ENCODE data around the gene KERA. TPM values are rescaled to one million over a fixed set of nuclear protein-coding genes. Genes with fewer than 3 reads are reported as not detected.

The KERA gene, protein sequence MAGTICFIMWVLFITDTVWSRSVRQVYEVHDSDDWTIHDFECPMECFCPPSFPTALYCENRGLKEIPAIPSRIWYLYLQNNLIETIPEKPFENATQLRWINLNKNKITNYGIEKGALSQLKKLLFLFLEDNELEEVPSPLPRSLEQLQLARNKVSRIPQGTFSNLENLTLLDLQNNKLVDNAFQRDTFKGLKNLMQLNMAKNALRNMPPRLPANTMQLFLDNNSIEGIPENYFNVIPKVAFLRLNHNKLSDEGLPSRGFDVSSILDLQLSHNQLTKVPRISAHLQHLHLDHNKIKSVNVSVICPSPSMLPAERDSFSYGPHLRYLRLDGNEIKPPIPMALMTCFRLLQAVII
- not detected for total RNA-seq

DNA sequence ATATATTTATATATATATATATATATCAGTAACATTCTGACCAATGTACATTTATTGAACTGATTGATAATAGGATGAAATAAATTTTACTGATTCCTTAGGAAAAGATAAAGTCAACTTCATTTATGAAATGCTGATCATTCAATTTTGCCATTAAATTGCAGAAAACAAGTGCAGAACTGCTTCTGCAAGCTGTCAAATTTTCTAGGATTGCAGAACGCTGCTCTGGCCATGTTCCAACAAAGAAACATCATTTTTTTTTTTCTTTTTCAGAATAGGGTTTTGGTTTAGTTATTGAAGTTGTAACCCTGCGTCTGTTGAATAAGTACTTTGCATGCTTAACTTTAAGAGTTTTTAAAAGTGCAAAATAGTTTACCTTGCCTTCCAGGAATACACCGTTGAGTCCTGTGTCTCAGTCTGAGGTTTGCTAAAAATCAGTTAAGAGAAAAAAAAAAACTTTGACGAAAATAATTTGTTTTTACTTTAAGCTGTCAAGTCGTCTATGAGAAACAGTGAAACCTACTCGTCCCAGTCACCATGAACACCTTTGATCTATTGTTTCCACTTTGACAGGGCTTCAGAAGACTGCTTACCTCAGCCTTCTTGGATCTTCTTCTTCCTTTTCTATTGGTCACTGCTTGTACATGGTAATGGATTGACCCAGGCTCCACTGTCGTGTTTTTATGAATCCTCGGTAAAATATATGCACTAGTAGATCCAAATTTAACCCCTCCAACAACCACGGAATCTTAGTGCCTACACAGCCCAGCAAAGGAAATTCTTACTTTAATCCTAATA lies at the start of gene KERA:
TSS of gene KERA (minus strand) at position 657 of the 798 bp plus-strand sequence. CDS start 1,743 bp downstream, outside the sequence.
- CTCF ChIA-PET: no interaction called here
- no peaks in the 10 kb centered on the region for H3K27me3 Mint-ChIP-seq

DNA sequence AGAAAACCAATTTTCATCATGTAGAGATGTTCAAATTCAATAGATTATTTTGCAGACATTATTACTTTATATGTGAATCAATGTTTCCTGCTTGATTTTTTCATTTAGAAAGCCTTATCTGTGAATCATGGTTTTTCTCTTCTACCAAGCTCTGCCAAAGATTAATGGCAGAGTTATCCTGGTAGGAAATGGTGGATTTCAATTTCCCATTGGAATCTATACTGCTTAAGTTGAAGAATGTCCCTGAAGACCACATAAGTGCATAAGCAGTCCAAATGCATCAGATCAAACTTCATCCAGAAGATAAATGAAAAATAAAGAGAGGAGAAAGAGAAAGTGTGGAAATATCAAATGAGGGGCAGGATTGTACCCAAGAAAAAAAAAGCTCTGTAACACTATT lies 48.5 kb upstream of the KERA start:
- ATAC-seq: no peak
- no peak for DNase-seq
- H3K9me3 Mint-ChIP-seq (ENCODE audit: low read depth): no peaks in the 10 kb centered on the region
- no peak overlapping the region for H3K4me3 Mint-ChIP-seq
- CTCF ChIA-PET: no interaction called here
- H3K27me3 Mint-ChIP-seq: peaks cover 7% of the 10 kb centered on the region
- no peaks in the 10 kb centered on the region for H3K4me1 Mint-ChIP-seq
- H3K36me3 Mint-ChIP-seq: no peaks in the 10 kb centered on the region
- no peak overlapping the region for H3K27ac Mint-ChIP-seq

More for the DNA sequence above, at the start of gene KERA:
- Mint-ChIP-seq H3K27ac (no peak within 1 kb of the TSS), H3K4me3 (no peak within 1 kb of the TSS), H3K36me3 (no peaks in the 10 kb centered on the region), H3K9me3 (ENCODE audit: low read depth) (no peaks in the 10 kb centered on the region), H3K4me1 (no peaks in the 10 kb centered on the region)
- ATAC-seq (no peak), DNase-seq (no peak)

DNA sequence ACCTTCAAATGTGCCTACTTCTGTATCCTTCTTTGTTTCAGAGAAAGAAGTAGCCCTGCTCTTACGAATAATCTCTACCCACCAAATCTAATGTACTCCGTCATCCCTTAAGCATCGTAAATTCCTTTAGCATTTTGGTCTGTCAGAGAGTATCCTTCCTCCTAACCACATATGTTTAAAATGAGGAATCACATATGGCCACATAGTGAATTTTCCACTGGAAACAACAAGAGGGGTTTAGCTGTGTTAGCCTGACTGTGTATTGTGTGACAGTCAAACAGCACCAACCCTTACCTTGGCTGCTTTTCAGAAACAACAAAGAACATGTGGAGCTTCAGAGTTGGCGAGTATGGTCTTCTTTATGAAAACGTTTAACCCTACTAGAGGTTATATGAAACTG lies 48.0 kb upstream of the KERA start:
- Mint-ChIP-seq H3K27ac (no peak overlapping the region), H3K9me3 (ENCODE audit: low read depth) (no peaks in the 10 kb centered on the region), H3K27me3 (peaks cover 7% of the 10 kb centered on the region), H3K4me3 (no peak overlapping the region), H3K4me1 (no peaks in the 10 kb centered on the region), H3K36me3 (no peaks in the 10 kb centered on the region)
- DNase-seq: no peak
- CTCF ChIA-PET: no interaction called here
- ATAC-seq: no peak

DNA sequence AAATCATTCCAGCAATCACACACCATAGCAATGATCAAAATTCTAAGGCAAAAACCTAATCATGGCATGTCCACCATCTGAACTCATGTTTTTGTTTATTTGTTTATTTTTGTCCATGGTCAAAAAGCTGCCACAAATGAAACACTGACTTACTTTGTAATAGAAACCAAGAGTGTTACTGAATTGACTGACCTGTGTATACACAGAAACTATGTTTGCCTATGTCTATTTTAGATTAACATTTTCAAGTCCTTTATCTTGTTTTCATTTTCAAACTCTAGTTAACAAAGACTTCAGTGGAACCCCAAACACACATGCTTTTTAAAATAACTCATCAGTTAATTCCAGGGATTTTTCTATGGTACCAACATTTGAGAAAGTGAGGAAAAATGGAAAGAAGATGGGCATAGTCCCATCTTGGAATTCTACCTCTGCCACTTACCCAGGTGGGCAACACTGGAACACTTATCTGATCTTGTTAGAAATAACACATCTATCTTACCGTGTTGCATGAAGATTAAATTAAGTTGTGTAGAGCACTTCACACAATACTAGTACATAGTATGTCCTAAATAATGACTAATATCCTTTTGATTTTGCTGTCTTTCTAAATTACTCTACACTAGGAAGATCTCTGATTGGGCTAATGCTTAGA lies 47.1 kb upstream of the KERA start:
- Mint-ChIP-seq H3K4me3 (no peak overlapping the region), H3K9me3 (ENCODE audit: low read depth) (no peaks in the 10 kb centered on the region), H3K36me3 (no peaks in the 10 kb centered on the region), H3K4me1 (no peaks in the 10 kb centered on the region), H3K27me3 (peaks cover 7% of the 10 kb centered on the region), H3K27ac (no peak overlapping the region)
- no peak for ATAC-seq
- CTCF ChIA-PET: no interaction called here
- no peak for DNase-seq

DNA sequence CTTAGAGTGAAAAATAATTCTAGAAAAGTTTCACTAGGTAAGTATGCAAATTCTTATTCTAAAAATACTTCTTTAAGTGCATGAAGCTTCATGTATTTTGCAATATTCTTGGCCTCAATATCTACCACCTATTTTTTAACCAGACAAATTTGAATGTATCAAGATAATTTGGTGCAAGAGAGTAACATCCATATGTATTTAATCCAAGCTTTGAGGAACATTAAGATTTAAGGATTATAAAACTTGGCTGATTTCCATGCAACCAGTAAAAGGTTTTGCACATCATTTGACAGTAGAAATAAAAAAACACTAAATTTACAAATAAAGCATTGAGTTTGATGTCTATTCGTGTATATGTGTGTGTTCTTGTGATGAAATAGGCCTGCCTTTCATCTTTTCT lies 45.8 kb upstream of the KERA start:
- Mint-ChIP-seq H3K4me3 (no peak overlapping the region), H3K27ac (no peak overlapping the region), H3K4me1 (no peaks in the 10 kb centered on the region), H3K36me3 (no peaks in the 10 kb centered on the region), H3K9me3 (ENCODE audit: low read depth) (no peaks in the 10 kb centered on the region), H3K27me3 (peaks cover 4% of the 10 kb centered on the region)
- ATAC-seq: no peak
- CTCF ChIA-PET: no interaction called here
- DNase-seq: no peak

DNA sequence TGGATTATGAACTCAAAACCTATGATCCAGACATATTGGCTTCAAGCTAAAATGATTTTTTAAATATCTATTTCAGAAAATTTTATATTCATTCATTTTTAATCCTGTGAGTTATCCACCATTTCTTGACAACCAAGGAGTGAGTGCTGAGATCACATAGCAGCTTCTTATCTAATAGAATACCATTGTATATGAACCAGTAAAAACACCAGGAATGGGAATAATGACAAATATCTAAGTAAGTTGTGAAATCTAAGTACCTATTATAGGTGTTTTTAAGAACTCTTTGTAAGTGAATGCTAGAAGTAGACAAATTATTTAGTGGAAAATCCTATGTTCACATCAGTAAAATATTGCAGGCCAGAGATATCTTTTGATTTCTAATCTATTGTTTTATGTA lies 45.3 kb upstream of the KERA start:
- CTCF ChIA-PET: no interaction called here
- no peaks in the 10 kb centered on the region for H3K4me1 Mint-ChIP-seq
- ATAC-seq: no peak

DNA sequence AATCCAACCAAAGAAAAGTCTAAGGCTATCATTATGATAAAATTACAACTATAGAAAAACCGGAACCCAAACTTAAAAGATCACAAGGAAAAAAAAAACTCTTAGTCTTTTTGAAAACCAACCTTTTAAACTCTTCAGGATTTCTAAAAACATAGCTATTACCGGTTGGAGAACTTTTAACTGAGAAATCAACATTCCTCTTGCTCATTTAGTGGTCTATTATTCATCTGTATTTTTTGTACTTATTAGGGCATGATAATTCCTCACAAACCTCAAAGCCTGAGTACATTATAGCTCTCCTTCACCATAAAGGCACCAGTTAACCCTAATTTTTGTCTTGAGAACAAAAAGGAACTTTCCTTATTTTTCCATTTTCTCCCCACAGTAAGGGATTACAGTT lies 43.1 kb upstream of the KERA start:
- DNase-seq: no peak
- H3K27me3 Mint-ChIP-seq: peaks cover 4% of the 10 kb centered on the region
- no peak overlapping the region for H3K27ac Mint-ChIP-seq
- H3K9me3 Mint-ChIP-seq (ENCODE audit: low read depth): no peaks in the 10 kb centered on the region
- ATAC-seq: no peak
- H3K4me3 Mint-ChIP-seq: no peak overlapping the region
- no peaks in the 10 kb centered on the region for H3K36me3 Mint-ChIP-seq
- H3K4me1 Mint-ChIP-seq: no peaks in the 10 kb centered on the region
- CTCF ChIA-PET: interaction anchor here (1.0 kb wide), 1 partner anchor 8 kb away, joined by 3 read pairs; no protein-coding TSS in a partner anchor

More for the DNA sequence above, 45.3 kb upstream of the KERA start:
- H3K27me3 Mint-ChIP-seq: peaks cover 4% of the 10 kb centered on the region
- no peak overlapping the region for H3K4me3 Mint-ChIP-seq
- DNase-seq: no peak
- no peaks in the 10 kb centered on the region for H3K36me3 Mint-ChIP-seq
- no peaks in the 10 kb centered on the region for H3K9me3 Mint-ChIP-seq (ENCODE audit: low read depth)
- no peak overlapping the region for H3K27ac Mint-ChIP-seq

DNA sequence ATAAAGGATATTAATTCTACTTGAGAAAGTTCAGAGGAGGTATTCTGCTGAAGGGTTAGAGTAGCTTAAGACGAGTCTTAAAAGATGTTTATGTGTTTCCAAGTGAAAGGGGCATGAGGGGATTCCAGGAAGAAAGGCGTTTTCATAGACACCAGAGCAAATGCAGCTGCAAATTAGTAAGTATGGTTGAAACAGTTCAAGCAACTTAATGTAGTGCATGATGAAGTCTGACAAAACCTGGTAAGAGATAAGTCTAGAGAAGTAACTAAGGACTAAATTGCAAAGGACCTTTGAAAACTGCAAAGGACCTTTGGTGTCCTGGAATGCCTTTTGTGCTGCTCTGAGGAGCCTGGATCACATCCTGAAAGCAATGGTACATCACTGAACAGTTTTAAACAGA lies 42.0 kb upstream of the KERA start:
- no peaks in the 10 kb centered on the region for H3K9me3 Mint-ChIP-seq (ENCODE audit: low read depth)

DNA sequence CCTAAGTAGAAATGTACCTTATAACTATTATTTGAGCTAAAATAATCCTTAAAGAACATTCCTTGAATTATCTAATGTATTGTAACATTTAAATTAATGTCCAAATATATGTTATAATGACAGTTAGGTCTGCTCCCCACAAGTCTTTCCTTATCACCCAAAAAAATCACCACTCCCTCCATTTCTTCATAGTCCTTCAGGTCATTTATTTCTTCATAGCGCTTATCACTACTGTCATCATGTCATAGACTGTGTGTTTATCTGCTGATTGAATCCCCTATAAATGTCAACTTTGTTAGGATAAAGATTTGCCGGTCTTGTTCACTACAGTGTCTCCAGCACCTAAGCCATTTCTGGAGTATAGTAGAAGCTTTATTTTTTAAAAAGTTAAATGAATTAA lies 41.5 kb upstream of the KERA start:
- Mint-ChIP-seq H3K9me3 (ENCODE audit: low read depth) (no peaks in the 10 kb centered on the region), H3K27ac (no peak overlapping the region), H3K27me3 (no peaks in the 10 kb centered on the region), H3K4me1 (no peaks in the 10 kb centered on the region), H3K4me3 (no peak overlapping the region), H3K36me3 (no peaks in the 10 kb centered on the region)
- CTCF ChIA-PET: no interaction called here
- DNase-seq (no peak), ATAC-seq (no peak)

More for the DNA sequence above, 42.0 kb upstream of the KERA start:
- CTCF ChIA-PET: no interaction called here
- DNase-seq (no peak), ATAC-seq (no peak)
- Mint-ChIP-seq H3K27me3 (no peaks in the 10 kb centered on the region), H3K27ac (no peak overlapping the region), H3K4me1 (no peaks in the 10 kb centered on the region), H3K36me3 (no peaks in the 10 kb centered on the region), H3K4me3 (no peak overlapping the region)

DNA sequence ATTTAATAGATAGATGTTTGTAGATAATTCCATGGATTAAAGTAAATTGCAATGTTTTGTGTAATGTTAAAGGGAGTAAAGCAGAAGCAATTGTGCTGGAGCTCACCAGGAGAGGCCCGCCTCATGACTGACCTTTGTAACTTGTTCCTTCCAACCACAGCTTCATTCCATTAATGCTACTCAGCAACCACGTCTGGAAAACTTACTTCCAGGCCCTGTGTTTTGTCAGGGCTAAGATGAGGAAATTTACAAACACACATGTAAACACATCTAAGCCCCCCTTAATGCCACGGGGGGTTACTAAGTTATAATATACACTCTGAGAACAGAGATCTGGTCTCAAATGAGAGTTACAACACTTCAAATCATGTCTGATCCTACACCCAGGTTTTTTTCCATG lies 41.1 kb upstream of the KERA start:
- H3K27ac Mint-ChIP-seq: no peak overlapping the region

DNA sequence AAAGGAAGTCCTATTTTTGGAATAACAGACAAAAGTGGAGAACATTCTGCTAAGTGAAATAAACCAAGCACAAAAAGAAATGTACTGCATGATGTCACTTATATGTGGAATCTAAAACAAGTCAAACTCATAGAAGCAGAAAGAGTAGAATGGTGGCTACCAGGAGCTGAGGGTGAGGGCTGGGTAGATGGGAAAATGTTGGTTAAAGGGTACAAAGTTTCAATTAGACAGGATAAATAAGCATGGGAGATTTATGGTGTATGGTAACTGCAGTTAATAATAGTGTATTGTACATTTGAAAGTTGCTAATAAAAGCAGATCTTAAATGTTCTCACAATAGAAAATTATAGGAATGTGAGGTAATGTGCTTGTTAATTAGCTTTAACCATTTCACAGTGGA lies 40.6 kb upstream of the KERA start:
- Mint-ChIP-seq H3K27ac (no peak overlapping the region), H3K4me3 (no peak overlapping the region), H3K9me3 (ENCODE audit: low read depth) (no peaks in the 10 kb centered on the region), H3K27me3 (no peaks in the 10 kb centered on the region), H3K4me1 (peaks cover 3% of the 10 kb centered on the region), H3K36me3 (no peaks in the 10 kb centered on the region)
- DNase-seq: no peak
- no peak for ATAC-seq
- CTCF ChIA-PET: no interaction called here

More for the DNA sequence above, 41.1 kb upstream of the KERA start:
- no peaks in the 10 kb centered on the region for H3K36me3 Mint-ChIP-seq
- H3K4me1 Mint-ChIP-seq: peaks cover 3% of the 10 kb centered on the region
- ATAC-seq (no peak), DNase-seq (no peak)
- no peaks in the 10 kb centered on the region for H3K9me3 Mint-ChIP-seq (ENCODE audit: low read depth)
- CTCF ChIA-PET: no interaction called here
- H3K27me3 Mint-ChIP-seq: no peaks in the 10 kb centered on the region
- H3K4me3 Mint-ChIP-seq: no peak overlapping the region

DNA sequence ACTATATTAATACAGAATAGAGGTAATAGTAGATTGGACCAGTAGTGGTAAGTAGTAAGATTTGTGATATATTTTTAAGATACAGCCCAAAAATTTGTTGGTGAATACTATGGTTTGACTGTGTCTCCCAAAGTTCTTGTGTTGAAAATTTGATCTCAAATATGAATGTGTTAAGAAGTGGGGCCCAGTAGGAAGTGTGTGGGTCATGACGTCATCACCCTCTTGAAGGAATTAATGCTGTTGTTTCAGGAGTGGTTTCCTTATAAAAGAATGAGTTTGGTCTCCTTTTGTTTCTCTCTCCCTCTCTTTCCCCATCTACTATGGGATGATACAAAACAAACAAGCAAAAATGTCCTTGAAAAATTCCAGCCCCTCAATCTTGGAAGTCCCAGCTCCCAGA lies 37.1 kb upstream of the KERA start:
- Mint-ChIP-seq H3K4me1 (peaks cover 3% of the 10 kb centered on the region), H3K9me3 (ENCODE audit: low read depth) (peaks cover 1% of the 10 kb centered on the region), H3K36me3 (peaks cover 2% of the 10 kb centered on the region), H3K4me3 (no peak overlapping the region), H3K27me3 (no peaks in the 10 kb centered on the region), H3K27ac (no peak overlapping the region)
- no peak for DNase-seq
- no peak for ATAC-seq
- CTCF ChIA-PET: no interaction called here

DNA sequence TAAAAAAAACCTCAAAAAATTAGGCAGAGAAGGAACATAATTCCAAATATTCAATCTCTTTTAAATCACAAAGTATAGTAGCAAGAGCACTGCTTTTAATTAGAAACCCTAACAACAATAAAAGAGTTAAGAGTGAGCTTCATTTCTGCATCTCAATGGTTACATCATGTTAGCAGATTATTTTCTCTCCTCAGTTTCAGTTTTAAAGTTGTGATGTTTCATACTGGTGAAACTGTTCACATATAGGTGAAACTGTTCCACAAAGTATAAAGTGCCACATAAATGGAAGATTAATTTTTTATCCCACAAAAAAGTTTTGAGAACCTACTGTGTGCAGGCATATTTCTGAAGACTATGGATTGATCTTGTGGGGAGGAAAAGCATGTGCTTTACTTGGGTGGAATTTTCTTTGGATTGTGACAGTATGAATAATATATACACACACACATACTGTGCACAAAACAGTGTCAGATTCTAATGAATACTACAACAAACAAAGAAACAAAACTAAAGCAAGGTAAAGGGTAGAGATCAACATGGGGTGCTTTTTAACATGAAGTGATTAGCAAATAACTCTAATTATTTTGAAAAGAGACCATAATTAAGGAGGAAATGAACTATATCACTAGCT lies 36.3 kb upstream of the KERA start:
- peaks cover 4% of the 10 kb centered on the region for H3K9me3 Mint-ChIP-seq (ENCODE audit: low read depth)
- peaks cover 3% of the 10 kb centered on the region for H3K4me1 Mint-ChIP-seq
- no peak overlapping the region for H3K27ac Mint-ChIP-seq
- DNase-seq (no peak), ATAC-seq (no peak)
- CTCF ChIA-PET: no interaction called here
- H3K27me3 Mint-ChIP-seq: no peaks in the 10 kb centered on the region
- no peak overlapping the region for H3K4me3 Mint-ChIP-seq
- H3K36me3 Mint-ChIP-seq: peaks cover 2% of the 10 kb centered on the region

All from activated CD8-positive, alpha-beta memory T cell treated with anti-CD3 and anti-CD28 coated beads, Interleukin-2, amount 10 ng/mL, durations not matched to agents 7 days and 5 days (primary cell).